HG03565 (cell line): Measurements from ENCODE around the gene ZNF300.
"Not testable (repeated sequence)": the region's sequence is repeated elsewhere in the genome, so short reads cannot be mapped to it uniquely, and the experiment has no call there.

ENCODE experiments used
- ATAC-seq: cut with Tn5 transposase; IDR thresholded peaks from one replicate; pipeline ENCODE4 v1.9.1; 2021; ENCODE audit warnings: mild to moderate bottlenecking, moderate library complexity; ENCODE audit not compliant: unreplicated experiment

The ZNF300 gene

DNA sequence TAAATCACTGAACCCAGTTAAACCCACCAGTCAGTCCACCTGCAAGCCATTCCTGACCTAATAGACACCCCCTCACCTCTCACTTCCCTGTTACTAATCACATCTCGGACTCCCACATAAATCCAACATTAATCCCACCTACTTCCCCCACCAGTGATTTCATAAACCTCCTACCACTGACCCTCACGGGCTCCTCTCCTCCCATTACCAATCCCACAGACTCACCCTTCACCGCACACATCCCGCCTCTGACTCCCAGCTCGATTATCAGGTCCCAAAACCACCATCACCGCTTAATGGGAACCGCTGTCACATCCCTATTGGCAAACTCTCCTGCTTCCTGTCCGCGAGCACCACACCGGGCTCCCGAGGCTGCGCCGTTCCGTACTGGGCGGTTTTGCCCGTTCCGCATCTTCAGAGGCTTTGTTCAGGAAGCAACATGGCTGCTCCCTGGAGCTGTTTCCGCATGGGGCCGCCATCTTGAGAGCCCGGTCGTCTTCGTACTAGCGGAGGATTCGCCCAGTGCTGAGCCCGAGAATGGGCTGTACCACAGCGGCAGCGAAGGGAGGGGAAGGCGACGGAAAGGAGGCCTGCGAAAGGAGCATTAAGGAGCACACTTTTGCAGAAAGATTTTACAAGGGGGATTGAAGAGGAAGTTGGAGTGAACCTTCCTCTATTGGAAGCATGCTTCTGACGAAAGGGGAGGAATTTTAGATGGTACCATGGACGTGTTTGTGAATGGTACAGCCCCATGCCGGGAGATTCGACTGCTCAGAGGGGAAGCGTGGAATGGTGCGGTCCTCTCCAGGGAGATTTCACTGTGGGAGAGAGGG lies at the start of gene ZNF300:
Gene ZNF300 (minus strand): TSS at position 502 of the 833 bp plus-strand sequence. CDS start 1,825 bp downstream, outside the sequence.
- ATAC-seq = no peak

DNA sequence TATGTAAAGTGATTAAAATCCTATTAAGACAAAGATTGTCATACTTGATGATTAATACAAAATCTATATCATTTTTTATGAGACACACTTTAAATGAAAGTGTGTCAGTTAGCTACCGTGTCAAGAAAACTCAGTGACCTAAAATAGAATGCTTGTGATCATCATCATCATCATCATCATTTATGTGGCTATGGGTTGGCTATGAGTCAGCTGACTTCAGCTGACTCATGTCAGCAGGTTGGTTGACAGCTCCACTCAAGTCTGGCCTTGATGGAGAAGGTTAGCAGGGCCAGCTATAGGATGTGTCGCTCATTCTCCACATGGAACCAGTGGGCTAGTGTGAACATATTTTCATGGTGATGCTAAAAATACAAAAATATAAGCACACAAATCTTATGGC lies 43.8 kb upstream of the ZNF300 start:
- no peak for ATAC-seq

DNA sequence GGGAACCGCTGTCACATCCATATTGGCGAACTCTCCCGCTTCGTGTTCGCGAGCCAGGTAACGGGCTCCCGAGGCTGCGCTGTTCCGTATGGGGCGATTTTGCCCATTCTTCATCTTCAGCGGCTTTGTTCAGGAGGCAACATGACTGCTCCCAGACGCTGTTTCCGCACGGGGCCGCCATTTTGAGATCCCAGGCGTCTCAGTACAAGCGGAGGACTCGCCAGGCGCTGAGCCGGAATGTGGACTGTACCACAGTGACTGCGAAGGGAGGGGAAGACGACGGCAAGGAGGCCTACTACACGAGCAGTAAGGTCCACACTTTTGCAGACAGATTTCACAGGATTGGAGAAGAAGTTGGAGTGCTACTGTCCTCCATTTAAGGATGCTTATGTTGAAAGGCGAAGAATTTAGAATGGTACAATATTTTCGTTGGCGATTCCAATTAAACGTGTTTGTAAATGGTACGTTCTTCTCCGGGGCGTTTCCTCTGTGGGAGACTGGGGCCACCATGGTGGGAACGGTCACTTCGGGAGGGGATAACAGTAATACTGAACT lies 41.6 kb upstream of the ZNF300 start:
- no peak for ATAC-seq

DNA sequence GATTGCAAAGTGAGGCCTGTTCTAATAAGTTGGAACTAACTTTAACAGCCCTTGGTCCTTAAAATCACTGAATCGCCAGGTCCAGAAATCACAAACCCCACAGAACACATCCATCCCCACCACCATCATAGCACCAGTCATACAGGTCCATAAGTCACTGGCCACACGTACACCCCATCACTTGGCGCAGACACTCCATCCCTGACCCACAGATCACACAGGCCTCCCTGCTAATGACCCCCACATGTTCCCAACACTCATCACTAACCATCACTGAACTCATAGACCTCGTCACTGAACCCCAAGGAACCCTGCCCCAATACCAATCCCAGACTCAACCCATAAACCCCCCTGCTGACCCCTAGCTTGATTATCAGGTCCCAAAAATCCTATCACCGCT lies 41.2 kb upstream of the ZNF300 start:
- ATAC-seq = no peak

DNA sequence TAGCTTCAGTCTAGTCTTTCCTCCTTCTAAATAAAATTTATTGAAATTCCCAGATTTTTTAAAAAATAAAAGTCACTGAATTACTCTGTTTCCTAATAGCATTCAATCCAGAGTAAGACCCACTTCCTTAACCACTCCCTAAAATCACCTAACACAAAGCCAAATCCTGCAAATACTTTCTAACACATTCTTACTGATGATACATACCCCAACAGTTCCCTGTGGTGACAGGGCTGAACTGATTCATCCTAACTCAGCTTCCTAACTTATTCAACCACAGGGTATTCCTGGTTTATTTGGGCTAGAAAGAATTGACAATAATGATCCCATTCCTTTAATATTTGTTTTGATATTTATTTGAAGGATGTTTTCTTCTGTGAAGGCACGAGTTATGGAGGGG lies 40.7 kb upstream of the ZNF300 start:
- ATAC-seq = no peak

DNA sequence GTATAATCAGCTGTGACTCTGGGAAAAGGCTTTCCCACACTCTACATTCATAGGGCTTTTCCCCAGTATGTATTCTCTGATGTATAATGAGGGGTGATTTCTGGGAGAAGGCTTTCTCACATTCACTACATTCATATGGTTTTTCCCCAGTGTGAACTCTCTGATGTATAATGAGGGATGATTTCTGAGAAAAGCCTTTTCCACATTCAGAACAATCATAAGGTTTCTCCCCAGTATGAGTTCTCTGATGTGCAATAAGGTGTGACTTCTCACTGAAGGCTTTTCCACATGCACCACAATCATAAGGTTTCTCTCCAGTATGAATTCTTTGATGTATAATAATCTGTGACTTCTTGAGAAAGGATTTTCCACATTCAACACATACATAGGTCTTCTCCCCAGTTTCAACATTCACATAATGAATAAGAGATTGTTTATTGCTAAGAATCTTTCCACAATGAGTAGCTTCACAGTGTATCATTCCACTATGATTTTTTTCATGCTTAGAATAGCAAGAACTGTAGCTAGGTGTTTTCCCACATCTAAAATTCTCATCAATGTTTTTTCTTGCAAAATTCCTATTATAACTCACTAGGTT lies 26.7 kb upstream of the ZNF300 start:
- no peak for ATAC-seq

DNA sequence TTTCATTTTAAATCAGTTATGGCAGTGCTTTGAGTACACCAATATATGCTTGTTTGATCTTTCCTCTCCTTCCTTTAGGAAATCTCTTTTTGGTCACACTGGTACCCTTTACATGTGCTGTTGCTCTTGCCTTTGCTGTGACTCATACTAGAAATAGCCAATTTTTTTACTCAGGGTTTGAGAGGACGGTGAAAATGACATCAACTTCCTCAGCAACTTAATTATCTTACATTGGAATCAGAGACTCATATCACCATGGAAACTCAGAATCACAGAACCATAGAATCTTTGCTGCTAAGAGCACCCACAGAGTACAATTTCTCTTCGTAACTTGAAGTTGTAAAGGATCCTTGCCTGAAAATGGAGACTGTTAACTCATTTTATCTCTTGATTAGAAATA lies 13.8 kb upstream of the ZNF300 start:
- no peak for ATAC-seq

DNA sequence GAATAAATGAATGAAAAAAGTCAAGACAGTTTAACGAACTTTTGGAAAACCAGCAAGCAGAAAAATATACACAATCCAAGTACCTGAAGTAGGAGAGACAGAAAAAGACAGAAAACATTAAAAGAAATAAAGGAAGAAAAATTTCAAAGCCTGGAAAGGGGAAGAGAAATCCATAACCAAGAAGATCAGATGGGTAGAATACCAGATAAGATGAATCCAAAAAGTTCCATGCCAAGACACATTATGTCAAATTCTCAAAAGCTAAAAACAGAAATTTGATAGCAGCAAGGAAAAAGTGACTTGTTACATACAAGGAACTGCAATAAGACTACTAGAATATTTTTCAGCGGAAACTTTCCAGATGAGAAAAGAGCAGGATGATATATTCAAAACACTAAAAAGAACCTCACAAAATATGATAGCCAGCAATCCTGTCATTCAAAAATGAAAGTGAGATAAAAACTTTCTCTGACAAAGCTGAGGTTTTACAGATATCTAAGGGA lies 7.6 kb upstream of the ZNF300 start:
- ATAC-seq = no peak

DNA sequence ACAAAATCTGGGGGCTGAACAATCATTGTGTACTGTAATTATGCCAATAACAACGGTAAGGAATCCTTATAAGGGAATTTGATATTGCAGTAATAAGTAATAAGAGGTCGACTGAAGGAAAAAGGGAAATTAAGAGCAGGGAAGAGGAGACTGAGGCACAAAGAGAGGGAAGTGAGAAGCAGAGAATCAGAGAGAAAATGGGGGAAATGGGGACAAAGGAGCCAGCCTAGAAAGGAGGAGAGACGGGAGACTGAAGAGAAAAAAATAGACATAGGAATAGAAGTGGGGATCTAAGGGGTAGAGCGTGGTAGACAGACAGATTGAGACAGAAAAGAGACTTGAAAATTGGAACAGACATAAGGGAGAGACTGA lies 518 bp upstream of the ZNF300 start:
- no peak for ATAC-seq

DNA sequence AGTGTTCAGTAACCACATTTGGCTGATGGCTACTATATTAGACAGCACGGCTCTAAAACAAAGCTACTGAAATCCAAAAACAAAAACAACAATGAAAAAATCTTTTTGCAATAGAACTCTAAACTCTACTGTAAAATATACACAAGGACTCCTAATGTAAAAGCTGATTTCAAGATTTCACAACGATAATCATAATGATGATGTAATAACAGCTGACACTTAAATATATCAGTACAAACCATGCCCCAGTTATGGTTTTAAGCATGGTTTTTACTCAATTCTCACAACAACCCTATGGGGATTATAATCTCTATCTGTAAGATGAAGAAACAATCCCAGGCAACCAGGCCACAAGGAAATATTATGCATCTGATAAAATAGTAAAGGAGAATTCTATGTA lies 3.3 kb downstream of the ZNF300 start:
- ATAC-seq = no peak

DNA sequence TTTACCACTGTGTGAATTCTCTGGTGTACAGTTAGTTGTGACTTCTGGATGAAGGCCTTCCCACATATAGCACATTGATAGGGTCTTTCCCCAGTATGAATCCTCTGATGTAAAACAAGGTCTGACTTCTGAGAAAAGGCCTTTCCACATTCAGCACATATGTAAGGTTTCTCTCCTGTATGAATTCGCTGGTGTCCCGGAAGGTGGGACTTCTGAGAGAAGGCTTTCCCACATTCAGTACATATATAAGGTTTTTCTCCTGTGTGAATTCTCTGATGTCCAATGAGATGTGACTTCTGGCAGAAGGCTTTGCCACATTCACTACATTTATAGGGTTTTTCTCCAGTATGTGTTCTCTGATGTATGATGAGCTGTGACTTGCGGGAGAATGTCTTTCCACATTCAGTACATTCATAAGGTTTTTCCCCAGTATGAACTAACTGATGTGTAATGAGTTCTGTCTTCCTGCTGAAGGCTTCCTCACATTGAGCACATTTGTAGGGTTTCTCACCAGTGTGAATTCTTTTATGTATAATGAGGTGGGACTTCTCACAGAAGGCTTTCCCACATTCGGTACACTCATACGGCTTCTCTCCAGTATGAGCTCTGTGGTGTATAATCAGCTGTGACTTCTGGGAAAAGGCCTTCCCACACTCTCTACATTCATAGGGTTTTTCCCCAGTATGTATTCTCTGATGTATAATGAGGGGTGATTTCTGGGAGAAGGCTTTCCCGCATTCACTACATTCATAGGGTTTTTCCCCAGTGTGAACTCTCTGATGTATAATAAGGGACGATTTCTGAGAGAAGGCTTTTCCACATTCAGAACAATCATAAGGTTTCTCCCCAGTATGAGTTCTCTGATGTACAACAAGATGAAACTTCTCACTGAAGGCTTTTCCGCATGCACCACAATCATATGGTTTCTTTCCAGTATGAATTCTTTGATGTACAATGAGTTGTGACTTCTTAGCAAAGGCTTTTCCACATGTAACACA lies 9.1 kb downstream of the ZNF300 start:
- ATAC-seq = no peak

DNA sequence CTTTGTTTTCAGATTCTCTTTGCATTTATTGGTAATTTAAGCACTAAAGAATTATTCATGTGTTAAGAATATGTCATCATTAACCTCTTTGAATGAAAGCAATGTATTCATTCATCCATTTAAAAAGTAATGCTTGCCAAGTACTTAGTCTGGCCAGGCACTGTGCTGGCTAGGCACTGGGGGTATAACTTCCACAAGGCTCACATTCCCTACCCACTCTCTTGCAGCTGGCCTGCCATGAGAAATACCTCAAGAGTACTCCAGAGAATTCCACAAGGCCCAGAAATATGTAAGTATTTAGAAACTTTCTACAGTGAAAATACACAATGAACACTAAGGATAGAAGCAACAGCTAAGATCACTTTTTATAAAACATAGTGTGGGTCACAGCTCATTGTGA lies 25.4 kb downstream of the ZNF300 start:
- ATAC-seq = no peak

DNA sequence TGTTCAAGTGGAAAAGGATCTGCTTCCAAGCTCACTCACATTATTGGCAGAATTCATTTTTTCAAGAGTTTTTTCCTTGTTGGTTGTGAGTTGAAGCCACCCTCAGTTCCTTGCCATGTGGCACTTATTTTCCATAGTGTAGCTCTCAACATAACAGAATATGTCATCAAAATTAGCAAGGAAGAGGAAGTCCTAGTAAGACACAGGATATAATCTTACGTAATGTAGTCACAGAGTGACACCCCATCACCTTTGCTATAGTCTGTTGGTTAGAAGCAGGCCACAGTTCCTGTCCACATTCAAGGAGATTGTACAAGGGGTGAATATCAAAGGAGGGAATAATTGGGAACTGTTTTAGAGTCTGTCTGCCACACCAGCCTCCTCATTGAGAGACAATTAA lies 42.7 kb downstream of the ZNF300 start:
- ATAC-seq = no peak

DNA sequence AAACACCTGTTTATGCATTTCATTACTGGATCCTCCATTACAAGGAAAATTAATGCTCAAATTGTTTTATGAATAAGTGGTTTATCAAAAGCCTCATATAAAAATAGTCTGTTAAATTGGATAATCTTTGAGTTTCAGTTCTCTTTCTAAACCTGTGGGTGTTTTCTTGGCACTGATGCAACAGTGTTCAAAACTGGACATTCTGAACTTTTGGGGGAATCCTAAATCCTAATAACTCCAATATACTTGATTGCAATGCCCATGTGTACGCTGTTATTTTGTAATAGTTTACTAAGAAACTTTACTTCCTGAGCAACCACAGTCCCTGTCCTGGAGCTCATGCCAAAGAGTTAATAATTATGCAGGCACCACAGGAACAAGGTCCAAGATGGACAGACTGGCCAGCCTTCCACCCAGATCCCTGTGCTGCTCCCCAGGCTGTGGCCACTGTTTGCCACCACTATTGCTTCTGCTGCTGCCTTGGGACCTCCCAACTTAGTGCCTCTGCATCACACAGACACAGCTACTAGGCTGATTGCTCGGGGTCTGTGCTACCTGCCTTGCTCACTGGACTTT lies 44.4 kb downstream of the ZNF300 start:
- no peak for ATAC-seq

DNA sequence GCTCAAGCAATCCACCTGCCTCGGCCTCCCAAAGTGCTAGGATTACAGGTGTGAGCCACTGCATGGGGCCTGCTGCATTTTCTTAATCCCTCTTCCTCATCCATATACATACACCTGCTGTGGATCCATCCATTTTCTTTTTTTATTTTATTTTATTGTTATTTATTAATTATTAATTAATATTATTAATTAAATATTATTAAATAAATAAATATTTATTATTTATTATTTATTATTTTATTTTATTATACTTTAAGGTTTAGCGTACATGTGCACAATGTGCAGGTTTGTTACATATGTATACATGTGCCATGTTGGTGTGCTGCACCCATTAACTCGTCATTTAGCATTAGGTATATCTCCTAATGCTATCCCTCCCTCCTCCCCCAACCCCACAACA lies 48.1 kb downstream of the ZNF300 start:
- ATAC-seq = not testable (repeated sequence)

DNA sequence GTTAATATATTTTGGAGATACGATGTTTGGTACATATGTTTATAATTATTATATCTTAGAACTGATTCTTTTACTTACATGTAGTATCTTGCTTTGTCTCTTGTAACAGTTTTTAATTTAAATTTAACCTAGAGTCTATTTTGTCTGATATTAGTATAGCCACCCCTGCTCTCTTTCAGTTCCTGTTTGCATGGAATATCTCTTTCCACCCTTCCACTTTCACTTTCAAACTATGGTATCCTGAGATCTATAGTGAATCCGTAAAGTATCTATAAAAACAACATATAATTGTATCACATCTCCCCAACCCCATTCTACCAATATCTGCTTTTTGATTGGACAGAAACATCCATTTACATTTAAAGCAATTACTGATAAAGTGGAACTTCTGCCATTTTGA lies 51.2 kb downstream of the ZNF300 start:
- peak; percentile 56 for ATAC-seq

DNA sequence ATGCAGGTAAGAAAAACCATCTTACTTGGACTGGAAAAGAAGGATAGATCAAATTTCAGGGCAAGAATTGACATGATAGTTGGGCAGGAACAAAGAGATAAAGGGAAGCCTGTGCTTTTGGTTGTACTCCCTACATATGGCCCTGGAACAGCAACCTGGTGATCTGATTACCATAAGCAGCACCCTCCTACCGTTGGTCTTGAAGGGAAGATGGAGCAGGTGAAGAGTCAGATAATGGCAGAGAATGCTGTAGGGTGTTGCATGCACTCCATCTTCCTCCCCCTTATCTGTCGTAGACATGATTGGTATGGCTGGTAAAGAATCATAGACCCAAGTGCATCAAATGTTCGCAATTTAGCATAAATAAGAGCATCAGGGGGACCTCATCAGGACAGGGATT lies 53.7 kb downstream of the ZNF300 start:
- no peak for ATAC-seq

DNA sequence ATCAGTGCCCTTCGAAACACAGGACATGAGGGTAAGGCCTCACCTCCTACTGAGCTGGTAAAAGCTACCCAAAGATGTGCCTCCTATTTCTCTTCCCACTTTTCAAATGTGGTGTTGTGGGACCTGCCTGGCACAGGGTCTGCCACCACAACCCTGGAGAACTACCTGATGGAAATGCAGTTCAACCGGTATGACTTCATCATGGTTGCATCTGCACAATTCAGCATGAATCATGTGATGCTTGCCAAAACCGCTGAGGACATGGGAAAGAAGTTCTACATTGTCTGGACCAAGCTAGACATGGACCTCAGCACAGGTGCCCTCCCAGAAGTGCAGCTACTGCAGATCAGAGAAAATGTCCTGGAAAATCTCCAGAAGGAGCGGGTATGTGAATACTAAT lies 56.5 kb downstream of the ZNF300 start:
- no peak for ATAC-seq

DNA sequence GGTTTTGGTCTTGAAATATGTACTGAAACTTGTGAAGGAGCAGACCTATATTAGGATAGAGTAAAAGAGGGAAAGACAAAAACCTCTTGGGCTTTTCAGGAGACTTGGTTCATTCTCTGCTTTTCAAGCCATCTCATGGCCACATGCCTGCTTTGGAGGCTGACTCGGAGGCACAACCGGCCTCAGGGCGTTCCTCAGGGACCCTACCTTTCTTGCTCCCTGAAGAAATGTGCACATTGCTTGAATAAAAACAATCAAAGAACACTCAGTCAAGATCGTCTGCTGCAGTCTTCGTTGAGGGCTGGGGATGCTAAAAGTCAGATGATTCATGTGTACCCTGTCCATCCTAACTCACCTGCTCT lies 57.5 kb downstream of the ZNF300 start:
- no peak for ATAC-seq

DNA sequence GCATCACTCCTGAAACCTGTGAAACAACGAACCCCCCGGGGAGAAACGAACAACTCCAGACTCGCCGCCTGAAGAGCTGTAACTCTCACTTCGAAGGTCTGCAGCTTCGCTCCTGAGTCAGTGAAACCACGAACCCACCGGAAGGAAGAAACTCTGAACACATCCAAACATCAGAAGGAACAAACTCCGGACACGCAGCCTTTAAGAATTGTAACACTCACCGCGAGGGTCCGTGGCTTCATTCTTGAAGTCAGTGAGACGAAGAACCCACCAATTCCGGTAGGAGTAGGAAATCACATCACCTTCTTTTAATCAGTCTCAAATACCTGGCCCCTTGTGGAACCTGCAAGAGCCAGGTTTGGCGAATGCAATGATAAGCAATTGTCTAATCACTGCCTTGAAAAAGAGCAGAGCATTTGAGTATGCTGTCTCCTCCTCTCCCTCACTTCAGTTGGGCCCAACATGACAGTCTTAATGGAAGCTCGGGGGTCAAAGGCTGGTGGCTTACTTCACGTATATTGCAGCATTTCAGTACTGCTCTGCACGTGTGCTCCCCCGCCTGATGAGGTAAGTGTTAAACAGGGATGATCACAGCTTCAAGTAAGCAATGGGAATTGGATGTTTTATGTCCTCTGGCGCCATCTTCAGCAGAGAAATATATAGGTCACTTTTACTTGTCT lies 58.0 kb downstream of the ZNF300 start:
- ATAC-seq = peak; percentile 86
